Mucosa of stomach (tissue), 1 donor: Measurements from ENCODE around the gene TRMT112.

Experiments used
- H3K27me3 ChIP-seq: one replicate; pipeline ENCODE4 v1.7.0; 2013; ENCODE audit warnings: mild to moderate bottlenecking, low read length; ENCODE audit not compliant: control insufficient read depth, insufficient read depth
- H3K36me3 ChIP-seq: one replicate; pipeline ENCODE4 v1.7.0; 2013; ENCODE audit warnings: low read length; ENCODE audit not compliant: control insufficient read depth, insufficient read depth
- H3K4me1 ChIP-seq: one replicate; pipeline ENCODE4 v1.7.0; 2013; ENCODE audit warnings: mild to moderate bottlenecking, low read length; ENCODE audit not compliant: control insufficient read depth, insufficient read depth
- H3K4me3 ChIP-seq: one replicate; pipeline ENCODE4 v1.7.0; 2013; ENCODE audit warnings: low read length
- H3K9ac ChIP-seq: one replicate; pipeline ENCODE4 v1.7.0; 2013; ENCODE audit warnings: mild to moderate bottlenecking, low read length, moderate library complexity
- H3K9me3 ChIP-seq: one replicate; pipeline ENCODE4 v1.7.0; 2013; ENCODE audit warnings: mild to moderate bottlenecking, low read length, moderate library complexity; ENCODE audit not compliant: control insufficient read depth
- donor health status: Pancreatic carcinoma.

The TRMT112 gene

GRCh38 chr11:64347193-64347867, 30.0 kb upstream of the TRMT112 start:
- H3K9ac ChIP-seq = no peak overlapping the region
- no peak overlapping the region for H3K4me3 ChIP-seq
- no peaks in the 10 kb centered on the region for H3K36me3 ChIP-seq
- H3K9me3 ChIP-seq = no peaks in the 10 kb centered on the region
- H3K4me1 ChIP-seq = peaks cover 29% of the 10 kb centered on the region
- H3K27me3 ChIP-seq = no peaks in the 10 kb centered on the region

DNA sequence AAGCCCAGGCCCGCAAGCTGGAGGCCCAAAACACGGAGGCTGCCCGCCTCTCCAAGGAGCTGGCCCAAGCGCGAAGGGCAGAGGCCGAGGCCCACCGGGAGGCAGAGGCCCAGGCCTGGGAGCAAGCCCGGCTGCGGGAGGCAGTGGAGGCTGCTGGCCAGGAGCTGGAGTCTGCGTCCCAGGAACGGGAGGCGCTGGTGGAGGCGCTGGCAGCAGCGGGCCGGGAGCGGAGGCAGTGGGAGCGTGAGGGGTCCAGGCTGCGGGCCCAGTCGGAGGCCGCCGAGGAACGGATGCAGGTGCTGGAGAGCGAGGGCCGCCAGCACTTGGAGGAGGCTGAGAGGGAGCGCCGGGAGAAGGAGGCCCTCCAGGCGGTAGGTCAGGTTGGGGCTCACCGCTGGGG, 27.4 kb upstream of the TRMT112 start:
- Histone ChIP-seq H3K4me1 (peaks cover 39% of the 10 kb centered on the region), H3K4me3 (no peak overlapping the region), H3K9me3 (no peaks in the 10 kb centered on the region), H3K9ac (no peak overlapping the region), H3K27me3 (no peaks in the 10 kb centered on the region), H3K36me3 (no peaks in the 10 kb centered on the region)

- H3K9ac ChIP-seq = peak overlapping the region; percentile 23
- H3K27me3 ChIP-seq = no peaks in the 10 kb centered on the region
- H3K4me3 ChIP-seq = no peak overlapping the region
Measured at GRCh38 chr11:64343767-64344559, 26.6 kb upstream of the TRMT112 start.

DNA sequence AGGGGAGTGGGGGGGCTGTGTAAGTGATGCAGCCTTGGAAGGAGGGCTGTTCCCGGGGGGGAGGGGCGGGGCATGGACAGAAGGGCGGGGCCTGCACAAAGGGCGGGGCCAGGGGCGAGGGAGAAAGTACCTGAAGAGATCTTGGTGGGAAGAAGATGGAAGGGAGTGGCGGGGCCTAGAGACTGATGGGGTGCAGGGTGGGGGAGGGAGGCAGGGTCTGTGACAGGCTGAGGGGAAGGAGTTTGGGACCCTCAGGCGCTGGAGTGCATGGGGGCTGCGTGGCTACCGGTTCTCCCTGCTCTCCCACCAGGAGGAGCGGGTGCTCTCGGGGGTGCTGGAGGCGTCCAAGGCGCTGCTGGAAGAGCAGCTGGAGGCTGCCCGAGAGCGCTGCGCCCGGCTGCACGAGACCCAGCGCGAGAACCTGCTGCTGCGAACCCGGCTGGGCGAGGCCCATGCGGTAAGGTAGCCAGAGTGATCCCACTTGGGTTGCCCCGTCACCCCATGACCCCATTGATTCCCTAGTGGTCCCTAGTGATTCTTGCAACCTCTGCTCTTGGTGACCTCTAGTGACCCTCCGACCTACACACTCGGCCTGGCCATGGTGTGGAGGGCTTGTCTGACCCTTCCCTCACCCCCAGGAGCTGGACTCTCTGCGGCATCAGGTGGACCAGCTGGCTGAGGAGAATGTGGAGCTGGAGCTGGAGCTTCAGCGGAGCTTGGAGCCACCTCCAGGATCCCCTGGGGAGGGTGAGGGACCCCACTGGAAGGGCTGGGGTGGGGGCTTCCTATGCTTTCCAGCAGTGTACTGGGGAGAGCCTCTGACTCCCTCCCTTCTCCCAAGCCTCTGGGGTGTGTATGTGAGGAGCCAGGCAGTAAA, 25.7 kb upstream of the TRMT112 start:
- H3K4me3 ChIP-seq = no peak overlapping the region
- no peak overlapping the region for H3K9ac ChIP-seq
- H3K9me3 ChIP-seq = no peaks in the 10 kb centered on the region
- no peaks in the 10 kb centered on the region for H3K36me3 ChIP-seq
- H3K27me3 ChIP-seq = no peaks in the 10 kb centered on the region
- H3K4me1 ChIP-seq = peaks cover 30% of the 10 kb centered on the region

More at GRCh38 chr11:64343767-64344559, 26.6 kb upstream of the TRMT112 start:
- Histone ChIP-seq H3K36me3 (no peaks in the 10 kb centered on the region), H3K4me1 (peaks cover 39% of the 10 kb centered on the region), H3K9me3 (no peaks in the 10 kb centered on the region)

DNA sequence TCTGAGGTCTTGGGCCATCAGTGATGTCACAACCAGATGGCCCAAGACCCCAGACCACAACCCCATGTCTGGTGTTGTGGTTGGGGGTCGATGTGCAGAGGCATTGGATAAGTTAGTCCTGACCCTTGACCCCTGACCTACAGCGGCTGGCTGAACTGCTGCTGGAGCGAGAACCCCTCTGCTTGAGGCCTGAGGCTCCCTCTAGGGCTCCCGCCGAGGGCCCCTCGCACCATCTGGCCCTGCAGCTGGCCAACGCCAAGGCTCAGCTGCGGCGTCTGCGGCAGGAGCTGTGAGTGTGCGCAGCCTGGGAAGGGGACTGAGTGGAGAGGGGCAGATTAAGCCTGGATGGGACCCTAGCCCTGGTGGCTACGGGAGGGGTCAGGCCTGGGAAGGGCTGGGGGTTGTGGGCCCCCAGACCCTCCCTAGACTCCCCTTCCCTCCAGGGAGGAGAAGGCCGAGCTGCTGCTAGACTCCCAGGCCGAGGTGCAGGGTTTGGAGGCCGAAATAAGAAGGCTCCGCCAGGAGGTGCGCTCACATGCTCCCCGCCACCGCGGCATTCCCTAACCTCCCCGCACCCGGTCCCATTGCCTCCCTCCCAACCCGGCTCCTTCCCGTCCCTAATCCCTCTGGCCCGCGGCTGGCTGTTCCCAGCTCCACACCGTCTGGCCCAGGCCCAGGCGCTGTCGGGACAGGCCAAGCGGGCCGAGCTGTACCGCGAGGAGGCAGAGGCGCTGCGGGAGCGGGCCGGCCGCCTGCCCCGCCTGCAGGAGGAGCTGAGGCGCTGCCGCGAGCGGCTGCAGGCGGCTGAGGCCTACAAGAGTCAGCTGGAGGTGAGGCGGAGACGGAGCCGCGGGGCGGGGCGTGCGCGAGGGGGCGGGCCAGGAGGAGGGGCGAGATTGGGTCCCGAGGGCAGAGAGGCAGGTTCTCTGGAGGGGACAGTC, 24.8 kb upstream of the TRMT112 start:
- peak overlapping the region; percentile 12 for H3K4me3 ChIP-seq
- peaks cover 21% of the 10 kb centered on the region for H3K4me1 ChIP-seq
- peak overlapping the region; percentile 73 for H3K9ac ChIP-seq
- no peaks in the 10 kb centered on the region for H3K36me3 ChIP-seq
- no peaks in the 10 kb centered on the region for H3K9me3 ChIP-seq
- no peaks in the 10 kb centered on the region for H3K27me3 ChIP-seq

GRCh38 chr11:64341429-64341828, 24.1 kb upstream of the TRMT112 start:
- Histone ChIP-seq H3K9ac (no peak overlapping the region), H3K9me3 (no peaks in the 10 kb centered on the region), H3K4me1 (peaks cover 20% of the 10 kb centered on the region), H3K4me3 (no peak overlapping the region), H3K27me3 (no peaks in the 10 kb centered on the region), H3K36me3 (no peaks in the 10 kb centered on the region)

DNA sequence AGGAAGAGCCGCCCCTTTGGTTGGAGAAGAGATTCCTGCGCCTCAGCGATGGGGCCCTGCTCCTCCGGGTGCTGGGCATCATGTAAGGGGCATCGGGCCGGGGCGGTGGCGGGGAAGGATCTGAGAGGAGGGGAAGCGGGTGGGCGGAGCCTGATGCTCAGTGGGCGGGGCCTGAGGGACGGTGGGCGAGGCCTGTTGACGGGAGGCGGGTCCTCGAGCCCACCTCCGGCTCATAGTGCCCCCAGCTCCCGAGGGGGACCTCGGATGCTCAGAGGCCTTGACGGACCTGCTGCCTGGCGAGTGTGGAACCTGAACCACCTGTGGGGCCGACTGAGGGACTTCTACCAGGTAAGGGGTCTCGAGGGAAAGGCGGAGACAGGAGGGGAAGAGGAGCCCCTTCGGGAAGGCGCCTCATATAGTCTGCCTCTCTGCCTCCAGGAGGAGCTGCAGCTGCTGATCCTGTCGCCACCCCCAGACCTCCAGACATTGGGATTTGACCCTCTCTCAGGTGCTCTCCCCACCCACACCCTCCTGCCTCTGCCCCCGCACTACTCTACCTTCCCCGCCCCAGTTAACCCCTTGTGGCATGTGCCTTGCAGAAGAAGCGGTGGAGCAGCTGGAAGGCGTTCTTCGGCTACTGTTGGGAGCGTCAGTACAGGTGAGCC, 23.4 kb upstream of the TRMT112 start:
- H3K9me3 ChIP-seq = no peaks in the 10 kb centered on the region
- H3K4me1 ChIP-seq = peaks cover 20% of the 10 kb centered on the region
- no peak overlapping the region for H3K4me3 ChIP-seq
- H3K36me3 ChIP-seq = no peaks in the 10 kb centered on the region
- H3K27me3 ChIP-seq = no peaks in the 10 kb centered on the region
- H3K9ac ChIP-seq = no peak overlapping the region

- peaks cover 24% of the 10 kb centered on the region for H3K4me1 ChIP-seq
- no peaks in the 10 kb centered on the region for H3K27me3 ChIP-seq
- no peak within 1 kb of the TSS for H3K9ac ChIP-seq
- H3K4me3 ChIP-seq = no peak within 1 kb of the TSS
- H3K36me3 ChIP-seq = no peaks in the 10 kb centered on the region
- no peaks in the 10 kb centered on the region for H3K9me3 ChIP-seq
Measured at GRCh38 chr11:64339754-64340408, 22.5 kb upstream of the TRMT112 start, which contains the start of gene CCDC88B. TSS of gene CCDC88B (plus strand) at chr11:64340204. CDS start at chr11:64340267, 63 bp downstream.

DNA sequence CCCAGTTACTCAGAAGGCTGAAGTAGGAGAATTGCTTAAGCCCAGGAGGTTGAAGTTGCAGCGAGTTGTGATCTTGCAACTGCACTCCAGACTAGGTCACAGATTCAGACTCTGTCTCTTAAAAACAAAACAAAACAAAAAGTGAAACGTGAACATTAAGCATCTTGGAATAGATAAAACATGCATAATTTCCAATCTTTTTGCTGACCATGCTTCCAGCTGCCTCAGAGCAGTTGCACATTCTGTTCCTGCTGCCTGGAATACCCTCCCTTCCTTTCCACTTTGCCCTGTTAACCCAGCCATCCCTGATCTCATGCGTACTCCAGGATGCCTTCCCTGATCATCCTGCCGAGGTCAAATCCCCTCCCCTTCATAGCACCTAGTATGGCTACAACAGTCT, 21.9 kb upstream of the TRMT112 start:
- Histone ChIP-seq H3K9ac (no peak overlapping the region), H3K4me1 (peaks cover 30% of the 10 kb centered on the region), H3K27me3 (no peaks in the 10 kb centered on the region), H3K4me3 (no peak overlapping the region), H3K9me3 (no peaks in the 10 kb centered on the region), H3K36me3 (no peaks in the 10 kb centered on the region)

GRCh38 chr11:64338716-64339115, 21.4 kb upstream of the TRMT112 start:
- no peaks in the 10 kb centered on the region for H3K36me3 ChIP-seq
- no peak overlapping the region for H3K9ac ChIP-seq
- H3K27me3 ChIP-seq = no peaks in the 10 kb centered on the region
- no peak overlapping the region for H3K4me3 ChIP-seq
- no peaks in the 10 kb centered on the region for H3K9me3 ChIP-seq
- H3K4me1 ChIP-seq = peaks cover 30% of the 10 kb centered on the region
